HG03095 (cell line): ENCODE results near the gene SUPT5H.

Experiments used
- ATAC-seq: cut with Tn5 transposase; IDR thresholded peaks from one replicate; pipeline ENCODE4 v1.9.1; 2021; ENCODE audit warnings: moderate library complexity; ENCODE audit not compliant: unreplicated experiment

SUPT5H gene

GRCh38 chr19:39409208-39410016 lies 36.0 kb upstream of the SUPT5H start:
- no peak for ATAC-seq

DNA sequence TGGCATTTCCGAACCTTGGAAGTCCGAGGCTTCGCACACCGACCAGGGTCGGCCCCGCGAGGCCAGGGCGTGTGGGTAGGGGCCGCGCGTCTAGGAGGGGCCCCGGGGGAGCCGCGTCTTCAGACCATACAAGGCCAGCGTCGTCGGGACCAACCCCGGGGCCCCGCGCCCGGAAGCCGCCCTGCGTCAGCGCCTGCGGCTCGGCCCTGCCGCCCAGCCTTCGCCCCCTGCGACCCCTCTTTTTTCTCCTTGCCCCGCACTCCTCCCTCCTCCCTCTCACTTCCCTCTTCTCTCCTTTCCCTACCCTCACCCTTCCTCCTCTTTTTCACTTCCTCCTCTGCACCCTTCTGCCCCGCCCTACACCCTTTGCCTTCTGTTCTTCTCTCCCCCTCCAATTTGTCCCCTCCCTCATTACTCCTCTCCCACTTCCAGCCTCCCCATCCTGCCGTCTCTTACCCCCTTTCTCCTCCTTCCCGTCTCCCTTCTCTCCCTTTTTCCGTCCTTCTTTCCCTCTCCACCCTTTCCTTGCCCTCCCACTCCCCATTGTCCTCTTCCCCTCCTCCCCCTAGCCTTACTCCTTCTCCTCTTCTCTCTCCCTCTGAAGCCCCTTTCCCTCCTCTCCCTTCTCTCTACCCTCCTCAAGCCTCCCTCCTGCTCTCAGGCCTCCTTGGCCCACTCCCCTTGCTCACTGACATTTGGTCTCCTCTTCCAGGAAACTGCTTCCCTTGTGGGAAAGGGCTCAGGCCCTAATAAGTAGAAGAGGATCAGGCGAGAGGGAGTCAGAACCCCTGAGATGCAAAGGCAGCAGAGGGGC lies 35.2 kb upstream of the SUPT5H start:
- no peak for ATAC-seq

DNA sequence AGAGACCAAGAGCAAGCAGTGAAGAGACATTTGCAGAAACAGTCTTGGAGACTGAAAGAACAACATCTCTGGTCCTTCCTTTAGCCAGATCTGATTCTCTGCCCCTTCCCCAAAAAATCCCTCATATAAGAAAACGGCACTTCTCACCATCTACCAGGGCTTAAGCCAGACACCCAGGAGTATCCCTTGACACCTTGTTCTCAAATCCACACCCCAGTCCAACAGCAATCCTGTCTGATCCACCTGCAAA lies 34.6 kb upstream of the SUPT5H start:
- no peak for ATAC-seq

- no peak for ATAC-seq
Measured at GRCh38 chr19:39411081-39411831, 34.1 kb upstream of the SUPT5H start.

- ATAC-seq, result peak; percentile 17
Measured at GRCh38 chr19:39411832-39412099, 33.6 kb upstream of the SUPT5H start.

DNA sequence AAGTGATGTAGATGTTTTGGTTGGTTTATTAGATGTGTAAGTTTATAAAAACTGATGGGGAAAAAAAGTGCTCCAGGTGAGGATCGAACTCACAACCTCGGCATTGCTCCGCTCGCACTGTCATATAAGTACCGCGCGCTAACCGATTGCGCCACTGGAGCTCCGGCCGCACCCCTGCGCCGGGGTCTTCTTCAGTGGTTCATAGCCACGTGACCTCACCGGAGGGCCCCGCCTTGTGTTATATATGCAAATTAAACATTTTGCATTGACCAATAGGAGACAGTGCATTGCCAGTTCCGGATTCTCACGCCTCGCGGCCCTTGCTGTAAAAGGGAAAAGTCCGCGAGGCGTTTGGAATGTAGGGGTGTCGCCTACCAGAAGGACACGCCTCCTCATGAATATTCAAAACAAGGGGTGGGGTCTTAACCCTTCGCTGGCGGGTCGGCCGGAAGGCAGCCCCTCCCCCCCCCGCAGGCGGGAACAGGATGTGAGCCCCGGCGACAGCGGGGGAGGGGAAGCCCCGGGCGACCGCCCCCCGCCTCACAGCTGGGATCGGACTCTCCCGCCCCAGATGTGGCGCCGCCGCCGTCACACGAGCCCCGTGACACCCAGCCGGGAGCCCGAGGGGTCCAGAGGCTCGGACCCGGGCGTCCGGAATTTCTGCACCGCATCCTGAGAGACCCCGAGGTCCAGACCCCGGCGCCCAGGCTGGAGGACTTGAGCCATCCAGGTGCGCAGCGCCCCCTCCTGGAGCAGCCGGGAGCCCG lies 33.1 kb upstream of the SUPT5H start, which contains the start of gene PLEKHG2:
PLEKHG2 (plus strand) TSS at position 570 of the 767 bp plus-strand sequence. CDS start 1,418 bp downstream, outside the sequence.
- peak; percentile 53 for ATAC-seq

- no peak for ATAC-seq
Measured at GRCh38 chr19:39412867-39413271, 32.5 kb upstream of the SUPT5H start.

GRCh38 chr19:39413272-39413910 lies 32.0 kb upstream of the SUPT5H start:
- no peak for ATAC-seq

DNA sequence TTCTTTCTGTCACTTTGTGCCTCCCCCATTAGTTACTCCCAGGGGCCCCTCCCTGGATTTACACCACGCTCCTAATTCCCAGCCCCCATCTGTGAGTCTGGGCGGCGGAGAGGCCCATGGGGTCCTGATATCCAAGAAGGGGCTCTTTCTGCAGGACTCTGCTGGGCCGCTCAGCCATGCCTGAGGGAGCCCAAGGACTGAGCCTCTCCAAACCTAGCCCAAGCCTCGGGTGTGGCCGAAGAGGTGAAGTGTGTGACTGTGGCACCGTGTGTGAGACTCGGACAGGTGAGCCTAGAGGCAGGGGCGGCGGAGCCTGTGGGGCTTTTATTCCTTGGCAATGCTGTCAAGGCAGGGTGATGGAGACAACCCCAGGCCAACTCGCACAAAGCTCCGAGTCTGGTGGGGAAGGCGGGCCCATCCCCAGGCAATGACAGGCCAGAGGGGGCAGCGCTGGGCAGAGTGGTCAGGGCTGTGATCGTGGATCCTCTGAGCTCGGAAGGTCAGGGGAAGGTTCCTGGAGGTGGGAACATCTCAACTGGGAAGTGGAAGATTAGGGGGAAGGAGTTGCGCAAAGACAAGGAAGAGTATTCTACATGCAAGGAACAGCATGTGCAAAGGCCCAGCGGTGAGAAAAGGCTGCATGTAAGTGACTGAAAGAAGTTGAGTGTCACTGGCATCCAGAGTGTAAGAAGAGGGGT lies 31.3 kb upstream of the SUPT5H start:
- ATAC-seq, result no peak

GRCh38 chr19:39415111-39416046 lies 30.0 kb upstream of the SUPT5H start:
- no peak for ATAC-seq

- no peak for ATAC-seq
Measured at GRCh38 chr19:39416152-39417120, 28.9 kb upstream of the SUPT5H start.

DNA sequence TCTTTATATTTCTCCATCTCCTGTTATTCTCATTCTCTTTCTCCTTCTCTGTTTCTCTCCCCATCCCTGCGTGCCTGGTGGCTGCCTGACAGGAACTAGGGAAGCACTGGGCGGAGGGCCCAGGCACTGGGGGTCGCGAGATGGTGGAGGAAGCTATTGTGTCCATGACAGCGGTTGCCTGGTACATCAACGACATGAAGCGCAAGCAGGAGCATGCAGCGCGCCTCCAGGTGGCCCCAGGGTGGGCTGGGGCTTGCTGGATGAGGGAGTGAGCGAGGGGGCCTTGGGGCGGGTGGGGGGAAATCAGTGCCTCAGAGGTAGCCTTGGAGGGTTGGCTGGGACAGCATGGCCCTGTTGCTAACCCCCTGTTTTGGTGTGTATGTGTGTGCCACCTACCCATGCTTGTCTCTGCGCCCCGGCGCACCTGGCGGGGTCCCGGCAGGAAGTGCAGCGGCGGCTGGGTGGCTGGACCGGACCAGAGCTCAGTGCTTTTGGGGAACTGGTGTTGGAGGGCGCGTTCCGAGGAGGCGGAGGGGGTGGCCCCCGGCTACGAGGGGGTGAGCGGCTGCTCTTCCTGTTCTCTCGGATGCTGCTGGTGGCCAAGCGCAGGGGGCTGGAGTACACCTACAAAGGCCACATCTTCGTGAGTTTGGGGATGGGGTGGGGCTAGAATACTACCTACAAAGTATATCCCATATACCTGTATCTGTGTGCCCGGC lies 27.8 kb upstream of the SUPT5H start:
- no peak for ATAC-seq

- no peak for ATAC-seq
Measured at GRCh38 chr19:39419003-39419402, 26.4 kb upstream of the SUPT5H start.

- ATAC-seq, result no peak
Measured at GRCh38 chr19:39420769-39421168, 24.6 kb upstream of the SUPT5H start.

DNA sequence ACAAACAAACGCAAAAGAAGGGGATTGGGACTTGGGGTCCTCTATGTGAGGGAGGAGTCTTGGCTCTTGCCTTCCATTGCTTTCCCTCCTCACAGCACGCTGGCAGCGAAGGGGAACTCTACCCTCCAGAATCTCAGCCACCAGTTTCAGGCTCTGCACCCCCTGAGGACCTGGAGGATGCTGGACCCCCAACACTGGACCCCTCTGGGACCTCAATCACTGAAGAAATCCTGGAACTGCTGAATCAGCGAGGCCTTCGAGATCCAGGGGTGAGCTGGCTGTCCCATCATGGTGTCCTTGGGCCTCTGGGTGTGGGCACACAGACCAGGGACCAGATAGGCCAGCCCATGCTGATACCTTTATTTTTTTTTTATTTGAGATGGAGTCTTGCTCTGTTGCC lies 23.4 kb upstream of the SUPT5H start:
- ATAC-seq, result no peak

DNA sequence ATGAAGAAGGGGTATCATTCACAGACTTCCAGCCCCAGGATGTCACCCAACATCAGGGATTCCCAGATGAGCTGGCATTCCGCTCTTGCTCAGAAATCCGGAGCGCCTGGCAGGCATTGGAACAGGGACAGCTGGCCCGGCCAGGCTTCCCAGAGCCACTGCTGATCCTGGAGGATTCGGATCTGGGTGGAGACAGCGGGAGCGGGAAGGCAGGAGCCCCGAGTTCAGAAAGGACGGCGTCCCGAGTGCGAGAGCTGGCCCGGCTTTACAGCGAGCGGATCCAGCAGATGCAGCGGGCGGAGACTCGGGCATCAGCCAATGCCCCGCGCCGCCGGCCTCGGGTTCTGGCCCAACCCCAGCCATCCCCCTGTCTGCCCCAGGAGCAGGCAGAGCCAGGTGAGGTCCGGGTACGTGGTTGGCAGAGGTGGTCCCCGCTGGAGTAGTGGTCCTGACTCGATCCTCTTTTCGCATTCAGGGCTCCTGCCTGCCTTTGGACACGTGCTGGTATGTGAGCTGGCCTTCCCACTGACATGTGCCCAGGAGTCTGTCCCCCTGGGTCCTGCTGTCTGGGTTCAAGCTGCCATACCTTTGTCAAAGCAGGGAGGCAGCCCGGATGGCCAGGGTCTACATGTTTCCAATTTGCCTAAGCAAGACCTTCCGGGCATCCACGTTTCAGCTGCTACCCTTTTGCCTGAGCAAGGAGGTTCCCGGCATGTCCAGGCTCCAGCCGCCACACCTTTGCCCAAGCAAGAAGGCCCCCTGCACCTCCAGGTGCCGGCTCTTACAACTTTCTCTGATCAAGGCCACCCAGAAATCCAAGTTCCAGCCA lies 21.9 kb upstream of the SUPT5H start:
- no peak for ATAC-seq
